Measurements from ENCODE around the gene BDNF. TPM values are rescaled to one million over a fixed set of nuclear protein-coding genes. Genes with fewer than 3 reads are reported as not detected.

The BDNF gene
- total RNA-seq, 1 donor from 2014 or later, result 2.7 TPM

DNA sequence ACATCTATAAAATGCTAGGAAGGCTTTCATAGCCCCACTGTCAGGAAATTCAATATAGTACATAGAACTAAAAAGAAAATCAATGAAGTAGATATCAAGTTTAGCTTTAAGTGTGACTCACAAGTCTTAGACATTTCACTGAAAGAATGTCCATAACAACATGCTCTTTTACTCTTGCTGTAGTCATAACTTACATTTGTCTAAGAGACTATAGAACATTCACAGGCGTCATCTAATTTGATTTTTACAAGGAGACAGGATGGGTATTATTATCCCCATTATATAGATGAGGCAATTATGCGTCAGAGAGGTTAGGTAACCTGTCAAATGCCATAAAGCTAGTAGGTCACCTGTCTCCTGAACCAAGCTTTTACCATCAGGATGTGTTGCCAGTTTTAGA lies 36.9 kb downstream of the BDNF start:
- no peak for DNase-seq (ENCODE audit: low spot score, unreplicated experiment)
- Mint-ChIP-seq H3K4me3 (ENCODE audit: low read depth) (no peak overlapping the region), H3K27me3 (no peaks in the 10 kb centered on the region), H3K36me3 (ENCODE audit: insufficient read depth) (peaks cover 20% of the 10 kb centered on the region), H3K9me3 (ENCODE audit: low read depth) (peaks cover 27% of the 10 kb centered on the region), H3K27ac (no peak overlapping the region), H3K4me1 (ENCODE audit: low read depth) (no peaks in the 10 kb centered on the region)
- TF ChIP-seq, protein P1, sequence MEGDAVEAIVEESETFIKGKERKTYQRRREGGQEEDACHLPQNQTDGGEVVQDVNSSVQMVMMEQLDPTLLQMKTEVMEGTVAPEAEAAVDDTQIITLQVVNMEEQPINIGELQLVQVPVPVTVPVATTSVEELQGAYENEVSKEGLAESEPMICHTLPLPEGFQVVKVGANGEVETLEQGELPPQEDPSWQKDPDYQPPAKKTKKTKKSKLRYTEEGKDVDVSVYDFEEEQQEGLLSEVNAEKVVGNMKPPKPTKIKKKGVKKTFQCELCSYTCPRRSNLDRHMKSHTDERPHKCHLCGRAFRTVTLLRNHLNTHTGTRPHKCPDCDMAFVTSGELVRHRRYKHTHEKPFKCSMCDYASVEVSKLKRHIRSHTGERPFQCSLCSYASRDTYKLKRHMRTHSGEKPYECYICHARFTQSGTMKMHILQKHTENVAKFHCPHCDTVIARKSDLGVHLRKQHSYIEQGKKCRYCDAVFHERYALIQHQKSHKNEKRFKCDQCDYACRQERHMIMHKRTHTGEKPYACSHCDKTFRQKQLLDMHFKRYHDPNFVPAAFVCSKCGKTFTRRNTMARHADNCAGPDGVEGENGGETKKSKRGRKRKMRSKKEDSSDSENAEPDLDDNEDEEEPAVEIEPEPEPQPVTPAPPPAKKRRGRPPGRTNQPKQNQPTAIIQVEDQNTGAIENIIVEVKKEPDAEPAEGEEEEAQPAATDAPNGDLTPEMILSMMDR (IDR thresholded peaks at IDR 0.05; ENCODE audit: unreplicated experiment), result no peak

DNA sequence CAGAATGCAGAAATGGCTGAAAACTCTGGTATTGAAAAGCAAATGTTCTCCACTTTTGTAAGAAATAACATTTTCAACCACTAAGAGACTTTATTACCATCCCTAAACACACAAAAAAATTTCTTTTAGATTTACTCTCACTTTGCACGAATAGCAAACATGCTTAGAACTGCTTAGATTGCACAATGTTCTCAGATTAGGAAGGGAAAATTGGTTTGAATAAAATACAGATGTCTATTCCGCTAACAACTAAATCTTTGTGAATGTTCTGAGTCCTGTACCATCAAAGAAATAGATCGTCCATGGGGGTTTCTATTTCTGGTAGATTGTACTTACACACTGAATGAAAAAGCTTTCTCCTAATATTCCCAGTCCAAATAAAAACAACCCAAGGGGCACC lies 40.1 kb downstream of the BDNF start:
- Mint-ChIP-seq H3K9me3 (ENCODE audit: low read depth) (peaks cover 13% of the 10 kb centered on the region), H3K4me1 (ENCODE audit: low read depth) (no peaks in the 10 kb centered on the region), H3K27me3 (no peaks in the 10 kb centered on the region), H3K27ac (no peak overlapping the region), H3K36me3 (ENCODE audit: insufficient read depth) (peaks cover 17% of the 10 kb centered on the region), H3K4me3 (ENCODE audit: low read depth) (no peak overlapping the region)
- TF ChIP-seq, protein P1 (IDR thresholded peaks at IDR 0.05; ENCODE audit: unreplicated experiment), result no peak
- DNase-seq (ENCODE audit: low spot score, unreplicated experiment), result no peak

DNA sequence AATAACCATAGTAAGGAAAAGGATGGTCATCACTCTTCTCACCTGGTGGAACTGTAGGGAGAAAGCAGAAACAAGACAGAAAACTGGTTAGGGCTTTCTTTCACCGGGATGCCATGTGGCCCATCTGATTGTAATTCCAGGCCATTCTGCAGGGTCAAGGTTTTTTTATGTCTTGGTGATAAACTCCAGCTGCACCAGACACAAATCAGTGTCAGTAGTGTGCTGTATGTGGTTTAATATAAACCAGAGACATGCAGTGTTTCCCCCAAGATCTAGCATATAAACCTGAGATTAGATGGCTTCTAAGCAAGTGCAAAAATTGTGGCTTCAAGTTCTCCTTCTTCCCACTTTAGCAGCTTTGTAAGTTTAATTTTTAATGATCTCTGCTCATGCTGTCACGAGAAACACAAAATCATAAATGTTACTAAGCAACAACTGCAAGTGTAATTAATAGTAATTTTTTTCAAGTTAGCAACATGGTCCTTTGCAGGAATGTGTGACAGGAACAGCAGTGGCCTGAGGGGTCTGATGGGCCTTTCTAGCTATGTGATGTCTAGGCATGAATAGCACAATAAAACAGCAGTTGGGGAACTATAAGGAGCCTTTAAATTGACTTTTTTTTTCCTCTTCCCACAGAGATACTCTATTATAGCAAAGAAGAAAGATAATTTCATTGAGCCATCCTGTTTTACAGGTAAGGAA lies 41.6 kb downstream of the BDNF start:
- Mint-ChIP-seq H3K27me3 (no peaks in the 10 kb centered on the region), H3K27ac (no peak overlapping the region), H3K4me1 (ENCODE audit: low read depth) (no peaks in the 10 kb centered on the region), H3K4me3 (ENCODE audit: low read depth) (no peak overlapping the region), H3K9me3 (ENCODE audit: low read depth) (peaks cover 13% of the 10 kb centered on the region), H3K36me3 (ENCODE audit: insufficient read depth) (peaks cover 17% of the 10 kb centered on the region)
- DNase-seq (ENCODE audit: low spot score, unreplicated experiment), result no peak
- TF ChIP-seq, protein P1 (IDR thresholded peaks at IDR 0.05; ENCODE audit: unreplicated experiment), result no peak

DNA sequence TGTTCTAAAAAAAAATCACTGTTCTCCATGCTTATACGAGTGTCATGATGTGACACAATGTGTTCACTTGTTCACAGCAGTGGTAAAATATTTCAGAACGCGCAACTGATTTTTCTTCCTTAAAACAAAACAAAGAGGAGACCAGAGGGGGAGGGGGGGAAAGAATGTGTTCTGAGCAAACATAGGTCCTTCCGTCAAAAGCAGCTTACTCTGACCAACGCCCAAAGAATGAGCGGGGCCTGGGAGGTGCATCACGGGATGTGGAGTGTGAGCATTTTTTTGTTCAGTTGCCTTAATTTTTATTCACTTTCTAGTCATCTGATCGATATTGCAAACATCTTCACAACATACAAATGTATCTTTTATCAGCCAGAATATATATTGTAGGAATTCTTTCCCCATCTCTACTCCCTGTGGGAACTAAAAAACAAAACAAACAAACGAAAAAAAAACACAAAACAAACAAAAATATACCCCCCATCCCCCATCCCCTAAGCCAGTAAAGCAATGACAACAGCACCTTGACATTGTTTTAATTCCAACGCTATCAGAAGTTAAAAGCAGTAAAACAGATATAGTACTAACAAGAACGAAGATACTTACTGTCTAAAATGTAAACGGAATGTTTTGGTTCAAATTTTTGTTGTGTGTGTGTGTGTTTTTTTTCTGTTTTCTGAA lies 43.3 kb downstream of the BDNF start:
- TF ChIP-seq, protein P1 (IDR thresholded peaks at IDR 0.05; ENCODE audit: unreplicated experiment), result no peak
- H3K36me3 Mint-ChIP-seq (ENCODE audit: insufficient read depth), result peaks cover 15% of the 10 kb centered on the region

DNA sequence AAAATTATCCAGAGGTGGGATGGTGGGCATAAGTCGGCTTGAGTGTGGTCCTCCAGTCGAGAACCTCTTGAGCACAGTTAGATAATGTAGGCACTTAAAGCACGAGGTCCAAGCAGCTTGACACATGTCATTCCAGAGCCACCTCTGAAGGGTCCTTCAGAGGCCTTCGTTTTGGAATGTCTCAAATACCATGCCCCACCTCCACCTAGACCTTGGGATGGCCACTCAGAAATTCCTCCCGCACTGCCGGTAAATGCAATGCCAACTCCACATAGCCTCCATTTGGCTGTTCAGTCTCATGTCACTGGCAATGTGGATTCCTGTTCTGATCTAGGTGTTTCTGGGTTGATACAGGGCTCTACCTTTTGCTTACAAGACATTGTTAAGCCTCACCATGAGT lies 43.9 kb downstream of the BDNF start:
- Mint-ChIP-seq H3K36me3 (ENCODE audit: insufficient read depth) (peaks cover 11% of the 10 kb centered on the region), H3K27ac (no peak overlapping the region), H3K27me3 (no peaks in the 10 kb centered on the region), H3K9me3 (ENCODE audit: low read depth) (peaks cover 5% of the 10 kb centered on the region), H3K4me1 (ENCODE audit: low read depth) (no peaks in the 10 kb centered on the region), H3K4me3 (ENCODE audit: low read depth) (no peak overlapping the region)
- TF ChIP-seq, protein P1 (IDR thresholded peaks at IDR 0.05; ENCODE audit: unreplicated experiment), result no peak
- no peak for DNase-seq (ENCODE audit: low spot score, unreplicated experiment)

More for the DNA sequence above, 43.3 kb downstream of the BDNF start:
- Mint-ChIP-seq H3K9me3 (ENCODE audit: low read depth) (peaks cover 10% of the 10 kb centered on the region), H3K4me1 (ENCODE audit: low read depth) (no peaks in the 10 kb centered on the region), H3K27me3 (no peaks in the 10 kb centered on the region), H3K27ac (no peak overlapping the region), H3K4me3 (ENCODE audit: low read depth) (no peak overlapping the region)
- DNase-seq (ENCODE audit: low spot score, unreplicated experiment), result no peak

All from progenitor cell of endocrine pancreas (in vitro differentiated cells).